Measurements from ENCODE around the gene CCKAR.

Gene CCKAR

DNA sequence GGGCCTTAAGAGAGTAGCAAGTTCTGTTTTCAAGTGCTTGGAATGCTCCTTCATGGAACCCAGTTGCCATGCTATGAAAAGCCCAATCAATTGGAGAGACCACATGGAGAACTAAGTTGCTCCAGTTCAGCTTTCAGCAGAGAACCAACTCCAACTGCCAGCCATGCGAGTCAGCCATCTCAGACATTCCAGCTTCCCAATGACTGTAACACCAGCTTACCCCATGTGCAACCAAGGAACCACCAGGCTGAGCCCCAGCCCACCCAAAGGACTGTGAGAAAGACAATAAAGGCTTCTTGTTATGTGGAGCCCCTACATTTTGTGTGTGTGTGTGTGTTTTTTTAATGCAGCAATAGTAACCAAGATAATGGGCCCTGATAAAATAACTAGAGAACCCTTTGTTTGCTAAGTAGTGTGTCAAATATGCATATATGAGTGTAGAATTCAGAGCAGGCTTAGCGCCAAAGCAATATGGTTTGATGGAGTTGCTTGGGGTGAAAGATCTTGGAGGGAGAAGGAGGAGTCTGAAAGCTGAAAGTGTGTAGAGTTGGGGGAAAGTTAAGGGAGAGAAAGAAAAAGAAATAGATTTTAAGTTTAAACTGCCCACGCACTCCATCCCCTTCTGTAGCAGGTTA lies 35.0 kb upstream of the CCKAR start:
- H3K4me3 ChIP-seq (ENCODE audit: low read length), result no peak overlapping the region
- DNase-seq (ENCODE audit: low read depth), result peak; percentile 75
- TF ChIP-seq, protein P1, sequence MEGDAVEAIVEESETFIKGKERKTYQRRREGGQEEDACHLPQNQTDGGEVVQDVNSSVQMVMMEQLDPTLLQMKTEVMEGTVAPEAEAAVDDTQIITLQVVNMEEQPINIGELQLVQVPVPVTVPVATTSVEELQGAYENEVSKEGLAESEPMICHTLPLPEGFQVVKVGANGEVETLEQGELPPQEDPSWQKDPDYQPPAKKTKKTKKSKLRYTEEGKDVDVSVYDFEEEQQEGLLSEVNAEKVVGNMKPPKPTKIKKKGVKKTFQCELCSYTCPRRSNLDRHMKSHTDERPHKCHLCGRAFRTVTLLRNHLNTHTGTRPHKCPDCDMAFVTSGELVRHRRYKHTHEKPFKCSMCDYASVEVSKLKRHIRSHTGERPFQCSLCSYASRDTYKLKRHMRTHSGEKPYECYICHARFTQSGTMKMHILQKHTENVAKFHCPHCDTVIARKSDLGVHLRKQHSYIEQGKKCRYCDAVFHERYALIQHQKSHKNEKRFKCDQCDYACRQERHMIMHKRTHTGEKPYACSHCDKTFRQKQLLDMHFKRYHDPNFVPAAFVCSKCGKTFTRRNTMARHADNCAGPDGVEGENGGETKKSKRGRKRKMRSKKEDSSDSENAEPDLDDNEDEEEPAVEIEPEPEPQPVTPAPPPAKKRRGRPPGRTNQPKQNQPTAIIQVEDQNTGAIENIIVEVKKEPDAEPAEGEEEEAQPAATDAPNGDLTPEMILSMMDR (conservative IDR thresholded peaks at IDR 0.05; ENCODE audit: low read length), result no peak

DNA sequence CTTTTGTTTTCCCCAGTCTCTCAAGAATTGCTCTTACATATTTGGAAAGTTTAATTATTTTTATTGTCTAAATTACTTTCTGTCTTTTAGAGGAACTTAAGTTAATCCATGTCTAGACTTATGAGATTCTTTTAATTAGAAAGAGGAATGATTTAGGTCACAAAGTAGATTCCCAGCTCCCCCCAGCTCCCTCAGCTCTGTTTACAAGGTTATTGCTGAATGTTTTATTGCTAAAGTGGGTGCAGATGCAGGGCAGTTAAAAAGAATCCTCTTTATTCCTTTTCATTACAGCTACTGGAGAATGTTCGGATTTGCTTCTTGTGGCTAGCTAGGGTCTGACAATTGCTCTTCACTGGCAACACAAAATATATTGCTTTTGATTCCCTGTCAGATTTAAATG lies 33.7 kb upstream of the CCKAR start:
- H3K4me3 ChIP-seq (ENCODE audit: low read length), result no peak overlapping the region
- DNase-seq (ENCODE audit: low read depth), result peak; percentile 26
- TF ChIP-seq, protein P1 (conservative IDR thresholded peaks at IDR 0.05; ENCODE audit: low read length), result no peak

DNA sequence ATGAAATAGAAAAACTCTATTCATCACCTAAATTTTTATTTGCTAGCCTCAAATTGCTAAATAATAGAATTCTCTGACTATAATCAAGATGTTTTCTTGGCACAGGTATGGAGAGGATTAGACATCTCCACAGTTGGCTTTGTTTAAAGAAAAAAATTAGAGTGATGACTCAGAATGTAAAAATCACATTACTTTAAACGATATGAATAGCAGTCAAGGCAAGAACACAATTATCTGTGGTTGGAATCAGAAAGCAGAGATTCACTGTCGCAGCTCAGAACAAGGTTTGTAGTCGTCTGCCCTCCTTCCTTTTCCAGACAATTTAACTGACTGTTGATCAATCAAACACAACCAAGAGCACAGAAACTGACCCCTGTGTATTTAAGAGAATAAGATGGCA lies 32.2 kb upstream of the CCKAR start:
- TF ChIP-seq, protein P1 (conservative IDR thresholded peaks at IDR 0.05; ENCODE audit: low read length), result no peak
- DNase-seq (ENCODE audit: low read depth), result peak; percentile 65
- H3K4me3 ChIP-seq (ENCODE audit: low read length), result no peak overlapping the region

DNA sequence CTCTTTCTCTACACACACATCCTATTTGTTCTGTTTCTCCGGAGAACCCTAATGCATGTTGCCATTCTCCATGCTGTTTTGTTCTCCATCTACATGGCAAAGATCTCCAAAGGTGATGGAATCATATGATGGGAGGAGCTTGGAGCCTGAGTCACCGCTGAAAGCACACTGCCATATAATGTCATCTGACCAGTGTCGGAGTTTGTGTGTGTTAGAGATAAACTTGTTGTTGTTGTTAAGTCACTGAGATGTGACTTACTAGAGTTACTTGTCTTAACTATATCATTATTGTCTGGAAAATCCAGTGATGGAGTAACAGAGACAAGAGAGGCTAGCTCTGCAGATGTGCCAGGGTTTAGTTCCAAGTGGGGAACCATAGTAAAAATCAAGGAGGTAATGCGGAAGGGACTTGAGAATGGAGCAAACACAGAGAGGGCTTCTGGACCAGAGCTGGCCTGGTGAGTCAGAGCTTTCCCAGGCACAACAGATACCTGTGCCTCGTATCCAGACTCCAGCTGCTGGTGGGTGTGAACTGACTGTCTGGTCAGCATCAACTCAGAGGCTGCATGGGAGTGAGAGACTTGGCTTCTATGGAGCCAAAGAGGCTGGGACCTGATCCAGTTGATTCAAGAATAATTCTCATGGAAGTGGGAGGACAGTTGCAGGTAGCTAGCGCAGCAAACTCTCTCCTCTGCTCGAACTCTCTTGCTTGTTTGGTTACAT lies 30.6 kb upstream of the CCKAR start:
- no peak overlapping the region for H3K4me3 ChIP-seq (ENCODE audit: low read length)
- DNase-seq (ENCODE audit: low read depth), result no peak
- TF ChIP-seq, protein P1 (conservative IDR thresholded peaks at IDR 0.05; ENCODE audit: low read length), result no peak

DNA sequence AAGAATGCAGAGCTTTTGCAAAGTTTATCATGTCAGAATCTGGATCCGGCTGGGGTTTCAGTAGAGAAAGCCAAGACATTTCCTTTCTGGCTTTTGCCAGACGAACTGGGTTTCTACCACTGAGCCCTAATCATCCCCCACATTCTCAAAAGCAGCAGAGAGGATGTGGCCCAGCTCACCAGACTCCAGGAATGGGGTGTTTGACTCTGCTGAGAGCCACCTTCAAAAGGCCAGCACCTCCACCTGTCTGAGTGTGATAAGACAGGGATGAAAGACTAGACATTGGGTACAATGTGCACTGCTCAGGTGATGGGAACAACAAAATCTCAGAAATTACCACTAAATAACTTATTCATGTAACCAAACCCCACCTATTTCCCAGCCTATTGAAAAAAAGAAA lies 25.7 kb upstream of the CCKAR start:
- H3K4me3 ChIP-seq (ENCODE audit: low read length), result no peak overlapping the region
- no peak for DNase-seq (ENCODE audit: low read depth)
- TF ChIP-seq, protein P1 (conservative IDR thresholded peaks at IDR 0.05; ENCODE audit: low read length), result no peak

DNA sequence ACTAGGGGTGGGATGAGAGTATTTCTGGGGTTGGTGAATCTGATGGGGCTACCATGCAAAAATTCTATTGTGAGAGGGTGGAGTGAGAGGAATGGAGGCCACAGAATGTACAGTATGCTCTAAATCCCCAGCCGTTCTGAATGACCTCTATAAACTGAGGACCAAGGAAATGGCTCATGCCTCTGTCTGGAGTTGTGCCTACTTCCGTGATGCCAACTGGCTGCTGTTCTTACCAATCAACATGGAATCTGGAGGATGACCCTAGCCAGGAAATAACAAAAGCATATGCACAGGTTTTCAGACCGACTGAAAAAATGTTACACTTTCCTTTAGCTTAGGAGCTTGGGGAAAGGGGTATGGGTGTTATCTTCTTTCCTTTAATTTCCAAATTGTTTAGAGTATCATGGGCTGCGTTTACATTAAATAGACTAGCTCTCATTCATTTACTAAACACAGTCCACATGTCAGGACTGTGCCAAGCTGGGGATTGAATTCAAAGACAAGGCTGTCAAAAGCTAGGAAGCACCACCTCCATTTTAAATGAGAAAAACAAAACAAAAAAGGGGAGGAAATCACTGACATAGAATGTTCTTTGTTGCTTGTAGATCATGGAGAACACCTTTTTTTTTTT lies 20.2 kb upstream of the CCKAR start:
- H3K4me3 ChIP-seq (ENCODE audit: low read length), result no peak overlapping the region
- peak; percentile 22 for DNase-seq (ENCODE audit: low read depth)
- TF ChIP-seq, protein P1 (conservative IDR thresholded peaks at IDR 0.05; ENCODE audit: low read length), result no peak
